Natural killer cell (primary cell): ENCODE measurements around the gene FAF2. TPM values are rescaled to one million over a fixed set of nuclear protein-coding genes. Genes with fewer than 3 reads are reported as not detected.
"Not testable (repeated sequence)": the region's sequence is repeated elsewhere in the genome, so short reads cannot be mapped to it uniquely, and the experiment has no call there.

Experiments used
- ATAC-seq, 3 donors: fragments of 150-1000 bp in 2 of 3; fragments of 200-7000 bp in 1 of 3; cut with Tn5 transposase; 1 replicate in 1 of 3; 2 replicates in 2 of 3; pipeline ENCODE4 v1.10.0; 2021; ENCODE audit warnings: mild to moderate bottlenecking in 2 of 3, moderate library complexity in 2 of 3
- DNase-seq, 2 donors: peaks; one replicate each; pipeline versions ENCODE4 v3.0.0 to v3.0.0-alpha.2; 2013 to 2021; ENCODE audit warnings: mixed read lengths in 1 of 2
- H3K27ac ChIP-seq: one replicate; pipeline ENCODE4 v1.5.1; 2013; ENCODE audit warnings: mild to moderate bottlenecking, low read length
- H3K27me3 ChIP-seq: one replicate; pipeline ENCODE4 v1.6.1; 2013; ENCODE audit warnings: low read length; ENCODE audit not compliant: control insufficient read depth, insufficient read depth
- H3K36me3 ChIP-seq: one replicate; pipeline ENCODE4 v1.6.1; 2013; ENCODE audit warnings: low read length; ENCODE audit not compliant: control insufficient read depth, insufficient read depth
- H3K4me1 ChIP-seq: one replicate; pipeline ENCODE4 v1.6.1; 2013; ENCODE audit warnings: low read length; ENCODE audit not compliant: control insufficient read depth, insufficient read depth
- H3K4me3 ChIP-seq: one replicate; pipeline ENCODE4 v1.5.1; 2013; ENCODE audit warnings: low read length
- H3K9me3 ChIP-seq: one replicate; pipeline ENCODE4 v1.6.1; 2013; ENCODE audit warnings: low read length; ENCODE audit not compliant: control insufficient read depth, insufficient read depth
- H3K27ac Mint-ChIP-seq, 2 donors: one replicate each; pipeline ENCODE4 v1.8.0; 2022; ENCODE audit warnings: mild to moderate bottlenecking in 2 of 2, mixed read lengths in 2 of 2, moderate library complexity in 1 of 2
- H3K27me3 Mint-ChIP-seq, 2 donors: one replicate each; pipeline ENCODE4 v1.8.0; 2022; ENCODE audit warnings: low read depth in 2 of 2, mixed read lengths in 2 of 2
- H3K36me3 Mint-ChIP-seq: one replicate; pipeline ENCODE4 v1.8.0; 2022; ENCODE audit warnings: mixed read lengths
- H3K4me1 Mint-ChIP-seq, 2 donors: one replicate each; pipeline ENCODE4 v1.8.0; 2022; ENCODE audit warnings: mixed read lengths in 2 of 2
- H3K4me3 Mint-ChIP-seq: one replicate; pipeline ENCODE4 v1.8.0; 2022; ENCODE audit warnings: mild to moderate bottlenecking, moderate library complexity, mixed read lengths
- H3K9me3 Mint-ChIP-seq, 2 donors: one replicate each; pipeline ENCODE4 v1.8.0; 2022; ENCODE audit warnings: mixed read lengths in 2 of 2
- CTCF ChIP-seq: fragments of 200-600 bp; IDR thresholded peaks from one replicate; pipeline ENCODE4 v1.8.0; 2022; ENCODE audit warnings: antibody characterized with exemption
- WGBS: methylation state at CpG from one replicate; pipeline ENCODE4 v1.1.7; 2013; ENCODE audit warnings: missing lambda C conversion rate; ENCODE audit not compliant: insufficient coverage; 5-methylcytosine and 5-hydroxymethylcytosine counted together
- intact Hi-C: fragments of 100-400 bp; cut with micrococcal nuclease; formaldehyde crosslinking; loops from one replicate; pipeline ENCODE4 v1.14.2; 2022
- total RNA-seq, 4 donors: library from RNA; stranded (reverse); fragments of 120-200 nt in 1 of 4; gene quantifications; one replicate each; pipeline versions ENCODE4 v1.2.3 to v1.2.4, GENCODE V29; 2013 to 2022

Gene FAF2
- total RNA-seq, 3 donors from 2014 or later (not counting 1 experiment from before 2014, with no cell fraction given), result 32.1 to 32.5 (median 32.1) TPM

DNA sequence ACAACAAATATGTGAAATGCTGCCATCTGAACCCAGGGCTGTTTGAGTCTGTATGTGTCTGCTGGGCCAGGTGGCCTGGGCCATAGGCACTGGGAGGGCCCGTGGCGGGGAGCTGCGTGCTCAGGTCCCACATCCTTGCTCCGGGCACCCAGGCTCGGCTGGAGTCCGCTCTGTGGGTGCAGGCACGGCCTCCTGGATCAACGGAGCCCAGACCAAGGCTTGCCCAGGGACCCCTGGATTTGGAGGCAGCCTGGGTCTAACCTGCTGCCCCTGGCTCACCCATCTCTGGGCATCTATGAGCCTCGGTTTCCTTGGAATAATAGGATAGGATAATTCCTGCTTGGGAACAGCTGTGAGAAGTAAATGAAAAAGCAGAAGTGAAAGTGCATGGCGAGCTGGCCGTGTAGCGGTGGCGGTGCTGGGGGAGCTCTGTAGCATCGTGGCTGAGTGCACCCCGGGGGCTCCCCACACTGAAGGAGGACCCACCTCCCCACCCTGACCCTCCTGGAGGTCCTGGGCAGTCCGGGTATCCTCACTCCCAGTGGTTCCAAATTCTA, 102.2 kb downstream of the FAF2 start:
- H3K27me3 Mint-ChIP-seq, result peaks cover 0 to 5% of the 10 kb centered on the region in 2 donors
- H3K36me3 ChIP-seq, result no peaks in the 10 kb centered on the region
- H3K36me3 Mint-ChIP-seq, result no peaks in the 10 kb centered on the region
- H3K4me1 Mint-ChIP-seq, result peaks cover 10 to 14% of the 10 kb centered on the region in 2 donors
- WGBS, result 37% methylated on average over 16 of the region's 16 CpGs
- H3K27ac ChIP-seq, result no peak overlapping the region
- H3K27me3 ChIP-seq, result no peaks in the 10 kb centered on the region
- H3K4me1 ChIP-seq, result peaks cover 18% of the 10 kb centered on the region
- DNase-seq (no peak), ATAC-seq (peak in 1 of 3 donors; percentile 34)
- H3K4me3 ChIP-seq, result no peak overlapping the region
- intact Hi-C loops, result no loop called here
- TF ChIP-seq CTCF, result no peak
- H3K4me3 Mint-ChIP-seq, result peak overlapping the region; percentile 42
- H3K27ac Mint-ChIP-seq, result peak overlapping the region in 1 of 2 donors; percentile 36
- no peaks in the 10 kb centered on the region for H3K9me3 Mint-ChIP-seq
- no peaks in the 10 kb centered on the region for H3K9me3 ChIP-seq

DNA sequence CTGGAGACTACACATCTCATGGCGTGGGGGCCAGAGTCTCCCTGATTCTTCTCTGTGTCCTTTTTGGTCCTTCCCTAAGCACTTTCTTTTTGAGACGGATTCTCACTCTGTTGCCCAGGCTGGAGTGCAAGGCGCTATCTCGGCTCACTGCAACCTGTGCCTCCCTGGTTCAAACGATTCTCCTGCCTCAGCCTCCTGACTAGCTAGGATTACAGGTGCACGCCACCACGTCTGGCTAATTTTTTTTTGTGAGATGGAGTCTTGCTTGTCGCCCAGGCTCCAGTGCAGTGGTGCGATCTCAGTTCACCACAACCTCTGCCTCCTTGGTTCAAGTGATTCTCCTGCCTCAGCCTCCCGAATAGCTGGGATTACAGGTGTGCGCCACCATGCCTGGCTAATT, 102.8 kb downstream of the FAF2 start:
- intact Hi-C loops, ATAC-seq, H3K36me3 ChIP-seq, H3K4me3 ChIP-seq, H3K9me3 ChIP-seq, H3K27ac ChIP-seq, H3K36me3 Mint-ChIP-seq, H3K27me3 Mint-ChIP-seq, H3K9me3 Mint-ChIP-seq, DNase-seq, H3K27me3 ChIP-seq: not testable (repeated sequence)
- Mint-ChIP-seq H3K4me1 (peaks cover 10 to 17% of the 10 kb centered on the region in 2 donors), H3K27ac (peak overlapping the region in 1 of 2 donors; percentile 36), H3K4me3 (peak overlapping the region; percentile 7)
- WGBS, result 81% methylated on average over 11 of the region's 11 CpGs
- H3K4me1 ChIP-seq, result peaks cover 18% of the 10 kb centered on the region

- no peak overlapping the region for H3K4me3 Mint-ChIP-seq
- WGBS, result 92% methylated on average over 11 of the region's 11 CpGs
- H3K4me1 Mint-ChIP-seq, result peaks cover 10 to 19% of the 10 kb centered on the region in 2 donors
- intact Hi-C loops, result no loop called here
- H3K36me3 Mint-ChIP-seq, result no peaks in the 10 kb centered on the region
- H3K9me3 ChIP-seq, result no peaks in the 10 kb centered on the region
- no peaks in the 10 kb centered on the region for H3K9me3 Mint-ChIP-seq
- H3K36me3 ChIP-seq, result no peaks in the 10 kb centered on the region
- H3K4me1 ChIP-seq, result peaks cover 18% of the 10 kb centered on the region
- DNase-seq (no peak), ATAC-seq (no peak)
- no peak overlapping the region for H3K27ac Mint-ChIP-seq
- TF ChIP-seq CTCF, result no peak
- peaks cover 0 to 8% of the 10 kb centered on the region in 2 donors for H3K27me3 Mint-ChIP-seq
- no peak overlapping the region for H3K4me3 ChIP-seq
- no peaks in the 10 kb centered on the region for H3K27me3 ChIP-seq
- H3K27ac ChIP-seq, result no peak overlapping the region
Observed at GRCh38 chr5:176552332-176552869, 104.2 kb downstream of the FAF2 start.

- TF ChIP-seq CTCF, result no peak
- H3K9me3 ChIP-seq, result no peaks in the 10 kb centered on the region
- peaks cover 18% of the 10 kb centered on the region for H3K4me1 ChIP-seq
- intact Hi-C loops, result no loop called here
- no peak overlapping the region for H3K27ac ChIP-seq
- no peak overlapping the region for H3K27ac Mint-ChIP-seq
- H3K27me3 ChIP-seq, result no peaks in the 10 kb centered on the region
- no peaks in the 10 kb centered on the region for H3K36me3 ChIP-seq
- no peak for DNase-seq
- no peak for ATAC-seq
- peaks cover 0 to 8% of the 10 kb centered on the region in 2 donors for H3K27me3 Mint-ChIP-seq
- H3K9me3 Mint-ChIP-seq, result no peaks in the 10 kb centered on the region
- no peaks in the 10 kb centered on the region for H3K36me3 Mint-ChIP-seq
- no peak overlapping the region for H3K4me3 Mint-ChIP-seq
- H3K4me1 Mint-ChIP-seq, result peaks cover 10 to 19% of the 10 kb centered on the region in 2 donors
- WGBS, result 77% methylated on average over 18 of the region's 18 CpGs
- no peak overlapping the region for H3K4me3 ChIP-seq
Observed at GRCh38 chr5:176553260-176554085, 105.3 kb downstream of the FAF2 start.
